AG04450 (cell line): ENCODE measurements around the gene KHDC1. TPM values are rescaled to one million over a fixed set of nuclear protein-coding genes. Genes with fewer than 3 reads are reported as not detected.
A peak's percentile ranks its signal among the peaks of the same experiment; 100 is the strongest.
"Not testable (repeated sequence)": the region's sequence is repeated elsewhere in the genome, so short reads cannot be mapped to it uniquely, and the experiment has no call there.

ENCODE experiments used
- CTCF ChIA-PET: fragments of 300-600, 350-600 bp; formaldehyde crosslinking; extraction: SDS; loops from one replicate; lab custom pipeline; 2022; ENCODE audit warnings: antibody characterized with exemption, inconsistent platforms; lab: Charles Lee
- POLR2A ChIA-PET: fragments of 350-600 bp; formaldehyde crosslinking; extraction: SDS; loops from one replicate; lab custom pipeline; 2021; ENCODE audit warnings: antibody characterized with exemption, inconsistent platforms; lab: Yijun Ruan, JAX
- DNase-seq: peaks from one replicate; pipeline ENCODE4 v3.0.0-alpha.2; 2011; ENCODE audit warnings: low read depth, low spot score
- H3K27ac ChIP-seq: one replicate; pipeline ENCODE4 v1.5.1; 2012; ENCODE audit warnings: low read depth, low read length, control low read depth
- H3K27me3 ChIP-seq: one replicate; pipeline ENCODE4 v1.6.0; 2012; ENCODE audit warnings: low read length; ENCODE audit not compliant: control insufficient read depth, insufficient read depth
- H3K4me3 ChIP-seq: 2 replicates; pipeline ENCODE4 v1.5.1; 2011; ENCODE audit warnings: mild to moderate bottlenecking, low read depth, low read length, control low read depth
- H3K9me3 ChIP-seq: 2 replicates; pipeline ENCODE4 v1.5.1; 2012; ENCODE audit warnings: low read length; ENCODE audit not compliant: control insufficient read depth, insufficient read depth
- polyA plus RNA-seq: library from polyadenylated mRNA; depleted of rRNA; stranded (reverse); fragments of >200 nt; gene quantifications from 2 replicates; pipeline ENCODE4 v1.2.3, GENCODE V29; 2011
- TF ChIP-seq, protein P1 (sequence below): IDR thresholded peaks from 2 replicates; pipeline ENCODE4 v1.5.1; 2011; ENCODE audit warnings: low read depth, low read length, control low read depth, inconsistent platforms

KHDC1 gene
- polyA plus RNA-seq, 1 experiment: 5.9 TPM

DNA sequence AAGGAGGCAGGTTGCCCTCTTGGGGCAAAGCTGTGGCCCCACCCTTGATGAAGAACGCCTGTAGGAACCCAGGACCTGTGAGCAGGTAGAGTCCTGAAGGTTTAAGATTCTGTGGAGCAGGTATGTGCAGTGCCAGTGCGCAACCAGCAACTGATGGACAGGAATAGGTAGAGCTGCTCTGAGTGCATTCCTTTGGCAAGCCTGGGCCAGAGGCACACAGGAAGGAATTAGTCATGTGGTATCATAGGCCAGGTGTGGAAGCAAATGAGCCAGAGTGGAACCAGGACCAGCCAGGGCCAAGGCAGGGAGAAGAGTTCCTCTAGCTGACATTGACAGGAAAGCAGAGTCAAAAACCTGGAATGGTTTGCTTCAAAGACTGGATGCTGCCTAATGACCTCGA lies 1.4 kb upstream of the KHDC1 start:
- TF ChIP-seq, protein P1, sequence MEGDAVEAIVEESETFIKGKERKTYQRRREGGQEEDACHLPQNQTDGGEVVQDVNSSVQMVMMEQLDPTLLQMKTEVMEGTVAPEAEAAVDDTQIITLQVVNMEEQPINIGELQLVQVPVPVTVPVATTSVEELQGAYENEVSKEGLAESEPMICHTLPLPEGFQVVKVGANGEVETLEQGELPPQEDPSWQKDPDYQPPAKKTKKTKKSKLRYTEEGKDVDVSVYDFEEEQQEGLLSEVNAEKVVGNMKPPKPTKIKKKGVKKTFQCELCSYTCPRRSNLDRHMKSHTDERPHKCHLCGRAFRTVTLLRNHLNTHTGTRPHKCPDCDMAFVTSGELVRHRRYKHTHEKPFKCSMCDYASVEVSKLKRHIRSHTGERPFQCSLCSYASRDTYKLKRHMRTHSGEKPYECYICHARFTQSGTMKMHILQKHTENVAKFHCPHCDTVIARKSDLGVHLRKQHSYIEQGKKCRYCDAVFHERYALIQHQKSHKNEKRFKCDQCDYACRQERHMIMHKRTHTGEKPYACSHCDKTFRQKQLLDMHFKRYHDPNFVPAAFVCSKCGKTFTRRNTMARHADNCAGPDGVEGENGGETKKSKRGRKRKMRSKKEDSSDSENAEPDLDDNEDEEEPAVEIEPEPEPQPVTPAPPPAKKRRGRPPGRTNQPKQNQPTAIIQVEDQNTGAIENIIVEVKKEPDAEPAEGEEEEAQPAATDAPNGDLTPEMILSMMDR: no peak
- no peak for DNase-seq
- no peaks in the 10 kb centered on the region for H3K27me3 ChIP-seq
- CTCF ChIA-PET: interaction anchor here (3.3 kb wide), 1 partner anchor 21 kb away, joined by 14 read pairs; no protein-coding TSS in a partner anchor
- no peak overlapping the region for H3K27ac ChIP-seq
- H3K4me3 ChIP-seq: no peak overlapping the region
- H3K9me3 ChIP-seq: no peaks in the 10 kb centered on the region; the same call in 1 of the 2 replicates
- POLR2A ChIA-PET: no interaction called here

DNA sequence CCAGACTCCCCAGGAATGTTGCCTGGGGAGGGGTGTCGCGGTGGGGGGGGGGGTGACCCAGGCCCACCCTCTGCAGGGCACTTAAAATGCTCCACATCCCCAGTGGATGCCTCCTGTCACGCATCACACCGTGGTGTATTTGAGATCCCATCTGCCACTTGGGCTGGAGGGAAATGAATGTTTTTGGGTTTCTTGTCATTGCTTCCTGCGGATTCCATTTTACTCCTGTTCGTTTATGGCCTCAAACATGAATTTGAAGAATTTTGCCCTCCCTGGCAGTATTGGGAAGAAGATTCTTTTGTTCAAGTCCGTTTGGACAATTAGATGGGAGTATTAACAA lies 544 bp upstream of the KHDC1 start:
- H3K27ac ChIP-seq: no peak overlapping the region
- H3K9me3 ChIP-seq: no peaks in the 10 kb centered on the region; the same call in 1 of the 2 replicates
- CTCF ChIA-PET: interaction anchor here (3.3 kb wide), 1 partner anchor 22 kb away, joined by 14 read pairs; no protein-coding TSS in a partner anchor
- POLR2A ChIA-PET: no interaction called here
- H3K4me3 ChIP-seq: peak overlapping the region; percentile 84
- TF ChIP-seq, protein P1: no peak
- DNase-seq: no peak
- H3K27me3 ChIP-seq: no peaks in the 10 kb centered on the region

DNA sequence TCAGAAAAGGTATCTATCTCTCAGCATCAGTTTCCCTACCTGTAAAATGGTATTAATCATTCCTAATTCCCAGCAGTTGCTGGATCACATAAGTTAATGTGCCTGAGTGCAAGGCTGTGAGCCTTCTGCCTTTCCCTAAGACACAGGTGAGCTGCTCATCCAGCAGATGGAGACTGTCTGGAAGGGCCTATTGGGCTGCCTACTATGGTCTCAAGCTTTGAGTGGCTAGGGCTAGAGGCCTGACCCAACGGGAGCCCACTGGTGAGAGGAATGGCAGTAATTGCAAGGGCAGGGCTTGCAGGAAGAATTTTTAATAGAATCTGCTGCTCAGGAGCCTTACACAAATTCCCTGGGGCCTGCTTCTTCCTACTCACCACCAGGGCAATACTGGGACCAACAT lies 4.3 kb downstream of the KHDC1 start:
- H3K27me3 ChIP-seq: no peaks in the 10 kb centered on the region
- no peak overlapping the region for H3K4me3 ChIP-seq
- DNase-seq: no peak
- H3K27ac ChIP-seq: no peak overlapping the region
- POLR2A ChIA-PET: no interaction called here
- CTCF ChIA-PET: no interaction called here
- H3K9me3 ChIP-seq: no peaks in the 10 kb centered on the region; the same call in 1 of the 2 replicates
- TF ChIP-seq, protein P1: no peak

DNA sequence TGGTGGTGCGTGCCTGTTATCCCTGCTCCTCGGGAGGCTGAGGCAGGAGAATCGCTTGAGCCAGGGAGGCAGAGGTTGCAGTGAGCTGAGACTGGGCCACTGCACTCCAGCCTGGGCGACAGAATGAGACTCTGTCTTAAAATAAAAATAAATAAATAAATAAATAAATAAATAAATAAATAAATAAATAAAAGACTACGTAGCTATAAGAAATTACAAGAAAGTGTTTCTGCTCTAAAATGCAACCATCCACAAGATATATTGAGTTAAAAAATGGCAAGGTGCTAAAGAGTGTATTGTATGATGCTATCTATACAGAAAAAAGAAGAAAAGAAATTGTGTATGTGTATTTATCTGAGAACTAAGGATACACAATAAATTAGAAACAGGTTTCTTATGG lies 8.7 kb downstream of the KHDC1 start:
- DNase-seq, H3K4me3 ChIP-seq, H3K9me3 ChIP-seq, H3K27me3 ChIP-seq, H3K27ac ChIP-seq, POLR2A ChIA-PET: not testable (repeated sequence)
- CTCF ChIA-PET: interaction anchor here (0.6 to 1.0 kb wide), 2 partner anchors 32 to 1127 kb away, joined by 3 read pairs; no protein-coding TSS in a partner anchor

DNA sequence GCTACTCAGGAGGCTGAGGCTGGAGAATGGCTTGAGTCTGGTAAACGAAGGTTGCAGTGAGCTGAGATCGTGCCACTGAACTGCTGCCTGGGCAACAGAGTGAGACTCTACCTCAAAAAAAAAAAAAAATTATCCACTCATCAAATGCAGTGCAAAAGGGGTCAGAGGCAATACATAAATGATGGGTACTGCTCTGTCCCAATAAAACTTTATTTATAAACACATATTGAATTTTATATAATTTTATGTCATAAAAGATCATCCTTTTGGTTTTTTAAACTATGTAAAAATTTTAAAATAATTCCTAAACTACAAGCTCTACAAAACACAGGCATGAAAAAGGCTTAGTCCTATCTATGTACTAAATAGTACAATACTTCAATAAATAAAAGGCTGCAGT lies 10.3 kb downstream of the KHDC1 start:
- CTCF ChIA-PET: interaction anchor here (0.8 kb wide), 1 partner anchor 33 kb away, joined by 4 read pairs; no protein-coding TSS in a partner anchor
- DNase-seq: no peak
- POLR2A ChIA-PET: interaction anchor here (0.7 kb wide), 1 partner anchor 819 kb away, joined by 3 read pairs; no protein-coding TSS in a partner anchor
- Histone ChIP-seq H3K9me3 (no peaks in the 10 kb centered on the region), H3K27me3 (no peaks in the 10 kb centered on the region), H3K27ac (no peak overlapping the region), H3K4me3 (no peak overlapping the region)
- TF ChIP-seq, protein P1: no peak

DNA sequence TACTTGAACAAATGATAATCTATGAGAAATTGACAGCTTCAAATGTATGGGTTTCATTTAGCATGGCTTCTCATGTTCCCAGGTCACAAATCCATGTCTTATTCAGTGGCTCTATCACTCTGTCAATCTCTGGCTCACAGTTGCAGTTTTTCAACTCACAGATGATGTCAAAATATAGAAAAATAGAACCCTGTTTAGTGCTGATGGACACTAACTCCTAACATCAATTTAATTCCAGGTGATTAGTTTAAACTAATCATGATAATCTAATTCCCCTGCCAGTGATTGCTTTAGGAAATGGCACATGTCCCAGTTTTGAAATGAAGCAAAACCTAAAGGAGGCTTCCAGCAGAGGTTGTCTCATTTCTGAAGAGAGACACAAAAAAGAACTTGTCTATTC lies 13.0 kb downstream of the KHDC1 start:
- no peak for DNase-seq
- CTCF ChIA-PET: no interaction called here
- no peaks in the 10 kb centered on the region for H3K9me3 ChIP-seq
- TF ChIP-seq, protein P1: no peak
- no peak overlapping the region for H3K4me3 ChIP-seq
- no peak overlapping the region for H3K27ac ChIP-seq
- H3K27me3 ChIP-seq: no peaks in the 10 kb centered on the region
- POLR2A ChIA-PET: no interaction called here
